ENCODE data around the gene PRDM16. TPM values are rescaled to one million over a fixed set of nuclear protein-coding genes. Genes with fewer than 3 reads are reported as not detected.

PRDM16 gene
- total and polyA plus RNA-seq, 4 donors = 0.05 to 0.67 (median 0.19) TPM

DNA sequence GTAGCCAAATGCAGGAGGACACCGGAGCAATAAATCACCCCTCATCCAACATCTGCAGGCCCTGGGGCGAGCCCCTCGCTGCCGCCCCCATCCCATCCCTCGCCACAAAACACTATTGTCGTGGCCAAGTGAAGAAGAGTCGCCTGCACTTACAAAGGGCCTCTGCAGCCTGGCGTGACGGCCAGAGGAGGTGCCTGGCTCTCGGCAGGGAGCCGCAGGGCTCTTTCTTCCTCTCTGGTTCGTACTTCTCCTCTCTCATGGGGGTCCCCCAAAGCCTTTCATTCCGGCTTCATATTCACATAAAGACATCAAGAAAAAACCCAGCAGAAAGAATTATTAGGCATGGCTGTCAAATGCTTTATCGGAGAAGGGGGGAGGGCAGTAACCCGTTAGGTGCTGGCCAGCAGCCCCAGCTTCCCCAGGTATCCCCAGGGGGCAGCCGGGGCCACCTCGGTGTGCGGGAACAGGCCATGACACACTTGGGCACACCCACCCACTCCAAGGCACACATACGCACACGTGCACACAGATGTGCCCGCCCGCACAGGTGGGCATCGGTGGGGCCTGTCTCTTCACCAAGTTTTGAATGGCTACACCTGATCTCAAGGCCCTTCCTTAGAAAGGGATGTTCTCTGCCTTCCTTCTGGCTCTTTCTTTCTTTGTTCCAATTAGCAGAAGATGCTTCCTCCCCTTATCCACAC is 149.1 kb downstream of the PRDM16 start:
- Histone ChIP-seq H3K27me3 (ENCODE audit: control insufficient read depth in 4 of 4, insufficient read depth in 4 of 4, low read length in 3 of 4) (no peaks in the 10 kb centered on the region), H3K4me3 (ENCODE audit: low read depth in 1 of 3, low read length in 3 of 3) (no peak overlapping the region), H3K4me1 (ENCODE audit: control insufficient read depth in 4 of 4, insufficient read depth in 4 of 4, low read length in 3 of 4) (peaks cover 3 to 12% (median 10%) of the 10 kb centered on the region in 4 donors), H3K9me3 (ENCODE audit: control insufficient read depth in 4 of 4, low read length in 3 of 4) (no peaks in the 10 kb centered on the region), H3K27ac (ENCODE audit: low read depth in 1 of 2, low read length in 2 of 2) (no peak overlapping the region), H3K36me3 (ENCODE audit: control insufficient read depth in 4 of 4, insufficient read depth in 3 of 4, low read depth in 1 of 4, low read length in 3 of 4) (no peaks in the 10 kb centered on the region), H3K9ac (ENCODE audit: low read depth in 1 of 2, low read length in 2 of 2) (no peak overlapping the region)
- 89% methylated on average over 23 of the region's 23 CpGs for WGBS
- TF ChIP-seq HNF4A (conservative IDR thresholded peaks at IDR 0.05) (no peak), TAF1 (conservative IDR thresholded peaks at IDR 0.05) (no peak), ZBTB33 (IDR thresholded peaks at IDR 0.05) (no peak), EGR1 (IDR thresholded peaks at IDR 0.05; ENCODE audit: low read depth in 2 of 2) (no peak), NR2F2 (IDR thresholded peaks at IDR 0.05) (no peak), ATF3 (IDR thresholded peaks at IDR 0.05) (no peak), CTCF (IDR thresholded peaks at IDR 0.05; ENCODE audit: low read depth, low read length, missing input control) (no peak), HNF4G (IDR thresholded peaks at IDR 0.05) (no peak), SP1 (IDR thresholded peaks at IDR 0.05) (no peak), JUND (IDR thresholded peaks at IDR 0.05) (no peak), YY1 (IDR thresholded peaks at IDR 0.05) (no peak), FOXA1 (IDR thresholded peaks at IDR 0.05) (no peak), GABPA (IDR thresholded peaks at IDR 0.05 in 1 of 2, conservative IDR thresholded peaks at IDR 0.05 in 1 of 2) (no peak), RXRA (IDR thresholded peaks at IDR 0.05) (no peak), FOXA2 (IDR thresholded peaks at IDR 0.05) (no peak), RAD21 (IDR thresholded peaks at IDR 0.05) (no peak)
- TF ChIP-seq, protein P1, sequence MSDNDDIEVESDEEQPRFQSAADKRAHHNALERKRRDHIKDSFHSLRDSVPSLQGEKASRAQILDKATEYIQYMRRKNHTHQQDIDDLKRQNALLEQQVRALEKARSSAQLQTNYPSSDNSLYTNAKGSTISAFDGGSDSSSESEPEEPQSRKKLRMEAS (IDR thresholded peaks at IDR 0.05) = no peak
- TF ChIP-seq, protein P2, sequence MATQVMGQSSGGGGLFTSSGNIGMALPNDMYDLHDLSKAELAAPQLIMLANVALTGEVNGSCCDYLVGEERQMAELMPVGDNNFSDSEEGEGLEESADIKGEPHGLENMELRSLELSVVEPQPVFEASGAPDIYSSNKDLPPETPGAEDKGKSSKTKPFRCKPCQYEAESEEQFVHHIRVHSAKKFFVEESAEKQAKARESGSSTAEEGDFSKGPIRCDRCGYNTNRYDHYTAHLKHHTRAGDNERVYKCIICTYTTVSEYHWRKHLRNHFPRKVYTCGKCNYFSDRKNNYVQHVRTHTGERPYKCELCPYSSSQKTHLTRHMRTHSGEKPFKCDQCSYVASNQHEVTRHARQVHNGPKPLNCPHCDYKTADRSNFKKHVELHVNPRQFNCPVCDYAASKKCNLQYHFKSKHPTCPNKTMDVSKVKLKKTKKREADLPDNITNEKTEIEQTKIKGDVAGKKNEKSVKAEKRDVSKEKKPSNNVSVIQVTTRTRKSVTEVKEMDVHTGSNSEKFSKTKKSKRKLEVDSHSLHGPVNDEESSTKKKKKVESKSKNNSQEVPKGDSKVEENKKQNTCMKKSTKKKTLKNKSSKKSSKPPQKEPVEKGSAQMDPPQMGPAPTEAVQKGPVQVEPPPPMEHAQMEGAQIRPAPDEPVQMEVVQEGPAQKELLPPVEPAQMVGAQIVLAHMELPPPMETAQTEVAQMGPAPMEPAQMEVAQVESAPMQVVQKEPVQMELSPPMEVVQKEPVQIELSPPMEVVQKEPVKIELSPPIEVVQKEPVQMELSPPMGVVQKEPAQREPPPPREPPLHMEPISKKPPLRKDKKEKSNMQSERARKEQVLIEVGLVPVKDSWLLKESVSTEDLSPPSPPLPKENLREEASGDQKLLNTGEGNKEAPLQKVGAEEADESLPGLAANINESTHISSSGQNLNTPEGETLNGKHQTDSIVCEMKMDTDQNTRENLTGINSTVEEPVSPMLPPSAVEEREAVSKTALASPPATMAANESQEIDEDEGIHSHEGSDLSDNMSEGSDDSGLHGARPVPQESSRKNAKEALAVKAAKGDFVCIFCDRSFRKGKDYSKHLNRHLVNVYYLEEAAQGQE (IDR thresholded peaks at IDR 0.05) = no peak
- DNase-seq (ENCODE audit: low spot score) = no peak
